Esophagus (tissue), 2 donors: Measurements from ENCODE around the gene NFAT5. TPM values are rescaled to one million over a fixed set of nuclear protein-coding genes. Genes with fewer than 3 reads are reported as not detected.

ENCODE experiments used
- H3K27ac ChIP-seq, 2 donors: one replicate each; pipeline ENCODE4 v1.5.1; 2013; ENCODE audit warnings: low read depth in 2 of 2, mild to moderate bottlenecking in 2 of 2, inconsistent platforms in 1 of 2, low read length in 1 of 2, moderate library complexity in 1 of 2
- H3K27me3 ChIP-seq, 2 donors: one replicate each; pipeline ENCODE4 v1.6.1; 2013; ENCODE audit warnings: low read length in 2 of 2, control low read depth in 1 of 2, mild to moderate bottlenecking in 1 of 2; ENCODE audit not compliant: insufficient read depth in 2 of 2, control insufficient read depth in 1 of 2
- H3K36me3 ChIP-seq, 2 donors: one replicate each; pipeline ENCODE4 v1.6.1; 2013; ENCODE audit warnings: low read length in 1 of 2; ENCODE audit not compliant: control insufficient read depth in 2 of 2, insufficient read depth in 2 of 2
- H3K4me1 ChIP-seq, 2 donors: one replicate each; pipeline ENCODE4 v1.6.1; 2013; ENCODE audit warnings: low read length in 1 of 2; ENCODE audit not compliant: control insufficient read depth in 2 of 2, insufficient read depth in 2 of 2
- H3K4me3 ChIP-seq, 2 donors: one replicate each; pipeline ENCODE4 v1.5.1; 2013; ENCODE audit warnings: low read length in 2 of 2, mild to moderate bottlenecking in 2 of 2, low read depth in 1 of 2, moderate library complexity in 1 of 2
- H3K9me3 ChIP-seq, 2 donors: one replicate each; pipeline ENCODE4 v1.6.1; 2013; ENCODE audit warnings: mild to moderate bottlenecking in 2 of 2, low read depth in 1 of 2, low read length in 1 of 2, moderate library complexity in 1 of 2; ENCODE audit not compliant: control insufficient read depth in 2 of 2, insufficient read depth in 1 of 2
- WGBS, 2 donors: extraction: QIAGEN DNeasy Blood & Tissue Kit; methylation state at CpG; one replicate each; pipeline ENCODE4 v1.1.7; 2013; 5-methylcytosine and 5-hydroxymethylcytosine counted together
- polyA plus RNA-seq, 2 donors: library from polyadenylated mRNA; stranded (reverse); fragments of 200-250 nt; gene quantifications; one replicate each; pipeline ENCODE4 v1.2.3, GENCODE V29; 2013
- donor health status: healthy with polysubstance abuse.
- donor health status: Bipolar disorder and iron deficiency.

Gene NFAT5
- polyA plus RNA-seq, 2 donors, result 2.7 to 6.5 TPM

- Histone ChIP-seq H3K9me3 (no peaks in the 10 kb centered on the region), H3K4me1 (no peaks in the 10 kb centered on the region), H3K27me3 (no peaks in the 10 kb centered on the region), H3K27ac (no peak overlapping the region), H3K36me3 (peaks cover 0 to 9% of the 10 kb centered on the region in 2 donors), H3K4me3 (no peak overlapping the region)
- 88 to 94% methylated on average over 2 of the region's 2 CpGs for WGBS, 2 donors
These were observed 85.5 kb downstream of the NFAT5 start for GRCh38 chr16:69651217-69651616.

DNA sequence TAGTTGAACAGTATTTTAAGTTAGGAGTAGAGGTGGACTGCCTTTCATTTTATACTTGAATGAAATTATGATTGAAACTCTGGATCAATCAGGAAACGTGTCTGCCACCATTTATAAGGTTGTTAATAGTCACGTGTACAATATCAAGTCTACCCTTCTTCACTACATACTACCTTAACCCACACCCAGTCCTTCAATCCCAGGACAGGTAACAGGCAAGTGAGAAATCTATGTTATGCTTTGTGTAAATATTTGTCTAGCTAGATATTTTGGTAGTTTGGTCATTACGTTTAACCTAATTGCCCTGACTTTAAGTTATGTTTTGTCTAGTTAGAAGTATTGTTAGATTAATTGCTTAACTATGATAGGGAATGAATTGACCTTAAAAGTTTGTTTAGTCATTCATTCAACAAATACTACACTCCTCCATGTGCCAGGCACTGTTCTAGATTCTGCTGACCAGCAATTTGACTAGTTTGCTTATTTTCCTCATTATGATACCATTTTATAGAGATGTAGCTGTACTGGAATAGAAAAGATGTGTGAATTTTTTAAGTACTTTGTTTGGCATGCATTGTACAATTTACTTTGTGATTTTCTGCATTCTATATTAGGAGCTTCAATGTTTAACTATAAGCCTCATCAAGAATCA lies 88.6 kb downstream of the NFAT5 start:
- peaks cover 0 to 5% of the 10 kb centered on the region in 2 donors for H3K36me3 ChIP-seq
- no peak overlapping the region for H3K27ac ChIP-seq
- H3K4me3 ChIP-seq, result no peak overlapping the region
- H3K4me1 ChIP-seq, result no peaks in the 10 kb centered on the region
- WGBS, 2 donors, result 62 to 81% methylated on average over 3 of the region's 3 CpGs
- no peaks in the 10 kb centered on the region for H3K27me3 ChIP-seq
- no peaks in the 10 kb centered on the region for H3K9me3 ChIP-seq

- 81 to 88% methylated on average over 4 of the region's 4 CpGs for WGBS, 2 donors
- Histone ChIP-seq H3K9me3 (no peaks in the 10 kb centered on the region), H3K4me1 (no peaks in the 10 kb centered on the region), H3K27me3 (no peaks in the 10 kb centered on the region), H3K4me3 (no peak overlapping the region), H3K27ac (no peak overlapping the region), H3K36me3 (peaks cover 0 to 7% of the 10 kb centered on the region in 2 donors)
These were observed 94.4 kb downstream of the NFAT5 start for GRCh38 chr16:69660166-69660565.

- H3K4me3 ChIP-seq, result no peak overlapping the region
- H3K27ac ChIP-seq, result no peak overlapping the region
- H3K4me1 ChIP-seq, result no peaks in the 10 kb centered on the region
- no peaks in the 10 kb centered on the region for H3K9me3 ChIP-seq
- 84 to 88% methylated on average over 1 of the region's 1 CpG for WGBS, 2 donors
- H3K27me3 ChIP-seq, result no peaks in the 10 kb centered on the region
- peaks cover 0 to 3% of the 10 kb centered on the region in 2 donors for H3K36me3 ChIP-seq
These were observed 97.1 kb downstream of the NFAT5 start for GRCh38 chr16:69662901-69663300.

GRCh38 chr16:69663846-69664245 lies 98.1 kb downstream of the NFAT5 start:
- H3K27ac ChIP-seq, result no peak overlapping the region
- no peaks in the 10 kb centered on the region for H3K27me3 ChIP-seq
- H3K36me3 ChIP-seq, result peaks cover 0 to 4% of the 10 kb centered on the region in 2 donors
- H3K9me3 ChIP-seq, result no peaks in the 10 kb centered on the region
- no peaks in the 10 kb centered on the region for H3K4me1 ChIP-seq
- no peak overlapping the region for H3K4me3 ChIP-seq

DNA sequence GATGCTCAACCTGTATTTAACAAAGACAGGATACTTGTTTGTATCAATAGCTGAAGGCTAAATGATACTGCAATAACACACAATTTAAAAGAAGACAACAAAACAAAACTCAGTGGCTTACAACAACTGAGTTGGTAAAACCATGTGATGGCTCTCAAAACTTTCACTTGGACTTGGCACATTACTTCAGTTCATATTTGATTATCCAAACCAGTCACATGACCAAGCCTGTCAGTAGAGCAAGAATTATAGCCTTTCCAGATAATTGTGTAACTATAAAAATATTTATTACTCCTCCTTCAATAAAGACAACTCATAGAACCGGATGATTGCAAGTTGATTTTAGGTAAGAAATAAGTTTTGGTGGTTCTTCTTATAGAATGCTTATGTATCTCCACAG lies 103.8 kb downstream of the NFAT5 start:
- no peaks in the 10 kb centered on the region for H3K9me3 ChIP-seq
- H3K4me1 ChIP-seq, result no peaks in the 10 kb centered on the region
- no peak overlapping the region for H3K27ac ChIP-seq
- peaks cover 0 to 2% of the 10 kb centered on the region in 2 donors for H3K36me3 ChIP-seq
- H3K4me3 ChIP-seq, result no peak overlapping the region
- WGBS, 2 donors, result 43 to 48% methylated on average over 1 of the region's 1 CpG
- H3K27me3 ChIP-seq, result no peaks in the 10 kb centered on the region

DNA sequence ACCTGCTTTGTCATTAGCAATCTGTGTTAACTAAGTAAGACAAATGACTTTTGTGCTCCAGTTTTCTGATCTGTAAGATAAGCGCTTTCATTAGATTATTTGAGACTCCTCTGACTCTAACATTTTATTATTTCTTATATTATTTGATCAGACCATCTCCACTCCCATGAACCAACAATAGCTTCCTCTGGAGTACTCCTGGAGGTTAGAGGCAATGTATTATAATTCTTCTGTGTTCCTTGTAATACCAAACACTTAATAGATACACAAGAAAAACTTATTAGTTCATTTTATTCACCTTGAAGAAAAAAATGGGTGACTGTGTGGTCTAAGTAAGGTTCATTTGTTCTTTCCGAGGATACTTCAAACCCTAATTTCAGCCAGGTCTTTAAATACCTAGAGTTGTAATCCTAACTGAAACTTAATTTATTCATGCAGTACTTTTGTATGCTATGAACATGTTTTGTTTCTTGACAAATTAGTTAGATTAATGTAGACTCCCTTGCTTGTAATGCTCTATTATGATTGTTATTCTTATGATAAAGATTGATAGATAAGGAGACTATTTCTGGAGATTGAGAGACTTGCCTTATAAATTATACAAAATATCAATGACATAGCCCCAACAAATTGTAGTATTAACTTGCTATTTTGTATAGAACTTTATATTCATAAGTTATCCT lies 106.7 kb downstream of the NFAT5 start:
- no peak overlapping the region for H3K27ac ChIP-seq
- no peaks in the 10 kb centered on the region for H3K9me3 ChIP-seq
- no peak overlapping the region for H3K4me3 ChIP-seq
- H3K27me3 ChIP-seq, result no peaks in the 10 kb centered on the region
- peaks cover 0 to 2% of the 10 kb centered on the region in 2 donors for H3K36me3 ChIP-seq
- 85 to 95% methylated on average over 2 of the region's 2 CpGs for WGBS, 2 donors
- no peaks in the 10 kb centered on the region for H3K4me1 ChIP-seq

DNA sequence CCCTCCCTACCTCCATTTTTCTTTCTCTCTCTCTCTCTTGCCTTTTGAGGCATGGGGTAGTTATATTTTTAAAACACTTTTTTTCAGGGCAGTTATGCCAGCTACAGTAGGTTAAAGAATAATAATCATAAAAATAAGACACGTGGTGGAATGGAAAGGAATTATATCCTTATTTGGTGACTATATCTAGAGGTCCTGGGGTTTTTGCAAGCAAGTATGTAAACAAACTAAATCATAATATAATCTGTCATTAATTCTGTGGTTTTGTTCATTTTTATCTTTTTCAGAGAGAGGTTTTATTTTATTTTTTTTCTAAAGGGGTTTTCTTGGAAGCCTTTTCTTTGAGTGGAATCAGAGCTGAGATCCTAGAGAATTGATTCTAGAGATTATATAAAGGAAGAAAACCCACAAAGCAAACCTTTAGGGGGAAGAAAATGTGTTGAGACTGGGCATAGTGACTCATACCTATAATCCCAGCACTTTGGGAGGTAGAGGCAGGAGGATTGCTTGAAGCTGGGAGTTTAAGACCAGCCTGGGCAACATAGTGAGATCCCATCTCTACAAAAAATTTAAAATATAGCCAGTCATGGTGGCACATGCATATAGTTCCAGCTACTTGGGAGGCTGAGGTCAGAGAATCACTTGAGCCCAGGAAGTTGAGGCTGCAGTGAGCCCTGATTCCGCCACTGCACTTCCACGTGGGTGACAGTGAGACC lies 107.4 kb downstream of the NFAT5 start:
- Histone ChIP-seq H3K27ac (no peak overlapping the region), H3K27me3 (no peaks in the 10 kb centered on the region), H3K9me3 (no peaks in the 10 kb centered on the region), H3K36me3 (peaks cover 0 to 6% of the 10 kb centered on the region in 2 donors), H3K4me3 (no peak overlapping the region), H3K4me1 (no peaks in the 10 kb centered on the region)
- 83 to 85% methylated on average over 3 of the region's 3 CpGs for WGBS, 2 donors

DNA sequence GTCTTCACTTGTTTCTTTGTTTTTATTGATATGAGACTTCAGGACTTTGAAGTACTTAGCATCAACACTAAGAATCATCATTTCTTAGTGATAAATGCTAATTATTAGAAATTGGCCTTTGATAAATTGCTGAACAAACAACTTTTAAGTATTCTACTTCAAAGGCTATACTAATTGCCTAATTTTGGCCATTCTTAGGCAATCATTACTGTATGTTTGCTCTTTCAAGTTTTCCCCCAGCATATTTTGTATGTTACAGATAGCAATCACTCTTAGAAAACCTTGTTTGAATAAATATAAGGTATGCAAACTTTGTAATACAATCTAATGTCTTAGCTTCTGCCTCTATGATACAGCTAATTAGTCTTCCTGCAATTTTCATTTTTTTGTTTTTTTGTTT lies 114.6 kb downstream of the NFAT5 start:
- Histone ChIP-seq H3K36me3 (peaks cover 0 to 5% of the 10 kb centered on the region in 2 donors), H3K9me3 (no peaks in the 10 kb centered on the region), H3K4me1 (no peaks in the 10 kb centered on the region), H3K27ac (no peak overlapping the region), H3K27me3 (no peaks in the 10 kb centered on the region), H3K4me3 (no peak overlapping the region)
